Activated CD8-positive, alpha-beta T cell treated with anti-CD3 and anti-CD28 coated beads for 36 hours (primary cell): ENCODE data around the gene FAM174B. TPM values are rescaled to one million over a fixed set of nuclear protein-coding genes. Genes with fewer than 3 reads are reported as not detected.

ENCODE experiments used
- ATAC-seq: fragments of 200-7000 bp; cut with Tn5 transposase; one replicate; pipeline ENCODE4 v1.10.0; 2021; ENCODE audit warnings: mild to moderate bottlenecking, moderate library complexity
- CTCF ChIA-PET: fragments of 350-600 bp; sonication (Branson Sonifier 250); formaldehyde crosslinking; loops from one replicate; lab custom pipeline; 2021; ENCODE audit warnings: antibody characterized with exemption; lab: Charles Lee
- POLR2A ChIA-PET: fragments of 350-600 bp; sonication (Branson Sonifier 250); formaldehyde crosslinking; loops from one replicate; lab custom pipeline; 2021; ENCODE audit warnings: antibody characterized with exemption; lab: Charles Lee
- DNase-seq: peaks from one replicate; pipeline ENCODE4 v3.0.0-alpha.2; 2020
- H3K27ac Mint-ChIP-seq: one replicate; pipeline ENCODE4 v1.8.0; 2021; ENCODE audit warnings: mild to moderate bottlenecking, mixed read lengths
- H3K27me3 Mint-ChIP-seq: one replicate; pipeline ENCODE4 v1.8.0; 2021; ENCODE audit warnings: mixed read lengths
- H3K36me3 Mint-ChIP-seq: one replicate; pipeline ENCODE4 v1.8.0; 2021; ENCODE audit warnings: low read depth, mixed read lengths
- H3K4me1 Mint-ChIP-seq: one replicate; pipeline ENCODE4 v1.8.0; 2021; ENCODE audit warnings: low read depth, mixed read lengths
- H3K4me3 Mint-ChIP-seq: one replicate; pipeline ENCODE4 v1.8.0; 2021; ENCODE audit warnings: mild to moderate bottlenecking, moderate library complexity, mixed read lengths
- H3K9me3 Mint-ChIP-seq: one replicate; pipeline ENCODE4 v1.8.0; 2021; ENCODE audit warnings: mixed read lengths
- intact Hi-C: fragments of 100-400 bp; cut with micrococcal nuclease; formaldehyde crosslinking; loops from one replicate; pipeline ENCODE4 v1.10.0; 2022
- total RNA-seq, 2 experiments: library from RNA; stranded (reverse); gene quantifications; one replicate each; pipeline ENCODE4 v1.2.3, GENCODE V29; 2021
- TF ChIP-seq, protein P1 (sequence below): fragments of 200-600 bp; IDR thresholded peaks from one replicate; pipeline ENCODE4 v1.8.0; 2022; ENCODE audit warnings: antibody characterized with exemption, mild to moderate bottlenecking

Gene FAM174B
- total RNA-seq, 2 experiments from 2014 or later, result 2.6 to 3.0 TPM

DNA sequence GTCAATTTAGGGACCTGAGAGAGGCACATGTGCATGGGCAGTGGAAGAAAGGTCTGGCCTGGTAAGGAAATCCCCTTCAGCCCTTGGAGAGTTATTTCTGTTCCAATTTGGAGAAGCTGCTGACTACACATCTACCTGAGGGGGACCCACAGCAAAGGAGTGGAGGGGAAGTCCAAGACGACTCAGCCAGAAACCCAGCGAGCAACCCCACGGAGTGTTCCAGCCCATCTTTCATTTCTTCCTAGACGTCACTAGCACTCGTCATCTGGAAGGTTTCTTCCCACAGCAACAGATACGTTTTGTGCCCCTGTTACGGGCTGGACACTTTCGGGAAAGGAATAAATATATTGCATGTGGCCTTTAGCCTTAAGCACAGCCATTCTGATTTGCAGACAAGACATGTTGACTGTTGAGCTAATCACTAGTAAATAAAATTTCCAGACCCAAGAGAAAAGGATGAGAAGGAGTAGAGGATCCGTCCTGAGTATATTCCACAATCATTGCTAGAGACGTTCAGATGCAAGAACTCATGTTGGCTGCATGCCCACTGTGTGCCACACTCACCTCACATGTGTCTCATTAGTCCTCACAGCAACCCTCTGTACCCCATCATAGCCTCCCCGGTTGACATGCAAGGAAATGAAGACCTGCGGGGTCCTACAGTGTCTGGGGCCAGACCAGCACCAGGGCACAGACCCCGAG, 7.8 kb upstream of the FAM174B start:
- Mint-ChIP-seq H3K27ac (no peak overlapping the region), H3K9me3 (no peaks in the 10 kb centered on the region), H3K27me3 (peaks cover 4% of the 10 kb centered on the region), H3K4me1 (peaks cover 7% of the 10 kb centered on the region), H3K36me3 (no peaks in the 10 kb centered on the region), H3K4me3 (no peak overlapping the region)
- POLR2A ChIA-PET, result interaction anchor here (1.6 kb wide), 1 partner anchor 9 kb away, joined by 6 read pairs; no protein-coding TSS in a partner anchor
- CTCF ChIA-PET, result no interaction called here
- intact Hi-C loops, result no loop called here
- TF ChIP-seq, protein P1, sequence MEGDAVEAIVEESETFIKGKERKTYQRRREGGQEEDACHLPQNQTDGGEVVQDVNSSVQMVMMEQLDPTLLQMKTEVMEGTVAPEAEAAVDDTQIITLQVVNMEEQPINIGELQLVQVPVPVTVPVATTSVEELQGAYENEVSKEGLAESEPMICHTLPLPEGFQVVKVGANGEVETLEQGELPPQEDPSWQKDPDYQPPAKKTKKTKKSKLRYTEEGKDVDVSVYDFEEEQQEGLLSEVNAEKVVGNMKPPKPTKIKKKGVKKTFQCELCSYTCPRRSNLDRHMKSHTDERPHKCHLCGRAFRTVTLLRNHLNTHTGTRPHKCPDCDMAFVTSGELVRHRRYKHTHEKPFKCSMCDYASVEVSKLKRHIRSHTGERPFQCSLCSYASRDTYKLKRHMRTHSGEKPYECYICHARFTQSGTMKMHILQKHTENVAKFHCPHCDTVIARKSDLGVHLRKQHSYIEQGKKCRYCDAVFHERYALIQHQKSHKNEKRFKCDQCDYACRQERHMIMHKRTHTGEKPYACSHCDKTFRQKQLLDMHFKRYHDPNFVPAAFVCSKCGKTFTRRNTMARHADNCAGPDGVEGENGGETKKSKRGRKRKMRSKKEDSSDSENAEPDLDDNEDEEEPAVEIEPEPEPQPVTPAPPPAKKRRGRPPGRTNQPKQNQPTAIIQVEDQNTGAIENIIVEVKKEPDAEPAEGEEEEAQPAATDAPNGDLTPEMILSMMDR, result no peak
- ATAC-seq, result peak; percentile 62
- DNase-seq, result peak; percentile 40

DNA sequence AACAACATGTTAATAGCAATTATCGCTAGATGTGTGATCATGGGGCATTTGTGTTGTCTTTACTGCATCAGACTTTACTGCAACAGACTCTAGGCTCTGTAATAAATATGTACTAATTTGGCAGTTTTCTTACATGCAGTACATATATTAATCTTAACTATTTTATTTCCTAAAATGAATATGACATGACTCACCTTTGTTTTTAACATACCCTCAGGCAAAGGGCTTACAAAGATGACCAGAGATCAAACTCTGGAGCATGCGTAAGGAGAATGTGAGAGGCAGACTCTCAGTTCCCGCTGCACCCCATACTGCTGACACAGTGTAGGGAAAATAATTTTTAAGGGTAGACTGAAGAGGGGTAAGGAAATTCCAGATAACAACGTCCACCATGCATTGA, 7.2 kb upstream of the FAM174B start:
- ATAC-seq (no peak), DNase-seq (no peak)
- no peaks in the 10 kb centered on the region for H3K36me3 Mint-ChIP-seq
- H3K9me3 Mint-ChIP-seq, result no peaks in the 10 kb centered on the region
- peaks cover 7% of the 10 kb centered on the region for H3K4me1 Mint-ChIP-seq
- TF ChIP-seq, protein P1, result no peak
- peaks cover 2% of the 10 kb centered on the region for H3K27me3 Mint-ChIP-seq
- no peak overlapping the region for H3K27ac Mint-ChIP-seq
- no peak overlapping the region for H3K4me3 Mint-ChIP-seq
- intact Hi-C loops, result no loop called here
- ChIA-PET CTCF (no interaction called here), POLR2A (interaction anchor here (1.6 kb wide), 1 partner anchor 9 kb away, joined by 6 read pairs; no protein-coding TSS in a partner anchor)

DNA sequence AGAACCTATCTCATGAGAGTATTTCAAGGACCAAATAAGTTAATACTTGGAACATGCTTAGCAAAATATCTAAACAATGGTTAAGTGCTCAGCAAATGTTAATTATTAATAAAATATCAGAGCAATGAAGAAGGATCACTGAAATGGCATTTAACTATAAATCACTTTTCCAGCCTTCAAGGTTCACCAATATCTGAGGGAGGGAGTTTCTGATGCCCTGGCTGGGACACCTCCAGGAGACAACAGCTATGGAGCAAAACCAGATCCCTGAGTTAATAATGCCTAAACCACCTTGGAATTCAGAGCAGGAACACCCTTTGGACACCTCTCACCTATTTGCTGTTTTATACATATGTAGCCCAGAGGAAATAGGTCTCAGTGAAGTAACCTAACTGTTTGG, 6.4 kb upstream of the FAM174B start:
- TF ChIP-seq, protein P1, result no peak
- POLR2A ChIA-PET, result no interaction called here
- H3K27ac Mint-ChIP-seq, result no peak overlapping the region
- peaks cover 3% of the 10 kb centered on the region for H3K27me3 Mint-ChIP-seq
- ATAC-seq (no peak), DNase-seq (no peak)
- intact Hi-C loops, result no loop called here
- H3K4me1 Mint-ChIP-seq, result peaks cover 7% of the 10 kb centered on the region
- CTCF ChIA-PET, result no interaction called here
- H3K9me3 Mint-ChIP-seq, result no peaks in the 10 kb centered on the region
- no peak overlapping the region for H3K4me3 Mint-ChIP-seq
- H3K36me3 Mint-ChIP-seq, result no peaks in the 10 kb centered on the region

DNA sequence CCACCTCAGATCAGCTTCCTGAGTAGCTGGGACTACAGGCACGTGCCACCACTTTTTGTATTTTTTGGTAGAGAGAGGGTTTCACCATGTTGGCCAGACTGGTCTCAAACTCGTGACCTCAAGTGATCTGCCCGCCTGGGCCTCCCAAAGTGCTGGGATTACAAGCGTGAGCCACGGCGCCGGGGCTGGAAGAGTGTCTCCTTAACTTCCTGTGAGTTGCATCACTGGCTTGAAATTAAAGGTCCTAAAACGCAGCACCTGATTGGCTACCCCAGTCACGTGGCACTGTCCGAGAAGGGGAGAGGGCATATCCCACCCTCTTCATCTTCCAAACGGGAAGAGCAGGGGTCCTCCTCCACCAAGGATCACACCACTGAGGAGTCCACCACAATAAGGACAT, 5.5 kb upstream of the FAM174B start:
- TF ChIP-seq, protein P1, result no peak
- intact Hi-C loops, result no loop called here
- Mint-ChIP-seq H3K36me3 (no peaks in the 10 kb centered on the region), H3K4me1 (peaks cover 10% of the 10 kb centered on the region), H3K9me3 (no peaks in the 10 kb centered on the region), H3K27ac (no peak overlapping the region), H3K4me3 (no peak overlapping the region), H3K27me3 (peaks cover 12% of the 10 kb centered on the region)
- DNase-seq (no peak), ATAC-seq (no peak)
- CTCF ChIA-PET, result no interaction called here
- POLR2A ChIA-PET, result no interaction called here

DNA sequence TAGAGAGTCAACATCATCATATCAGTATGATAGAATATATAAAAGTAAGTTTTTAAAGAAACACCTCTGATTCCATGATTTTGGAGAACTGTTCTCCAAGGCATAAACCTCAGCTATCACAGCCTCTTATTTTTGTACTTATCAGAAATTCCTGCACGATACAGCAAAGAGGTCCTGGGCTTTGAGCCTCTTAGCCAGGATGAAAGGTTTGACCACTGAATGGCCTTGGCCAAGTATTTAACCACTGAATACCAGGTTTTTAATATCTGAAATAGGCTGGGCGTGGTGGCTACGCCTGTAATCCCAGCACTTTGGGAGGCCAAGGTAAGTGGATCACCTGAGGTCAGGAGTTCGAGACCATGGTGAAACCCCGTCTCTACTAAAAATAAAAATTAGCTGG, 1.9 kb upstream of the FAM174B start:
- ATAC-seq (no peak), DNase-seq (no peak)
- intact Hi-C loops, result no loop called here
- H3K27me3 Mint-ChIP-seq, result peaks cover 32% of the 10 kb centered on the region
- H3K9me3 Mint-ChIP-seq, result no peaks in the 10 kb centered on the region
- no peak overlapping the region for H3K4me3 Mint-ChIP-seq
- no peak overlapping the region for H3K27ac Mint-ChIP-seq
- POLR2A ChIA-PET, result no interaction called here
- TF ChIP-seq, protein P1, result no peak
- H3K36me3 Mint-ChIP-seq, result no peaks in the 10 kb centered on the region
- H3K4me1 Mint-ChIP-seq, result peaks cover 9% of the 10 kb centered on the region
- CTCF ChIA-PET, result no interaction called here
